LNCaP clone FGC (cell line): ENCODE results near the gene PRKAR1B.

Experiments used
- DNase-seq: peaks from one replicate; pipeline ENCODE4 v3.0.0-alpha.2; 2011; ENCODE audit warnings: low read depth
- H3K4me3 ChIP-seq: 2 replicates; pipeline ENCODE4 v1.5.1; 2011; ENCODE audit warnings: mild to moderate bottlenecking, low read depth, low read length, control low read depth
- TF ChIP-seq, protein P1 (sequence below): IDR thresholded peaks from 2 replicates; pipeline ENCODE4 v1.5.1; 2012; ENCODE audit warnings: mild to moderate bottlenecking; ENCODE audit not compliant: control insufficient read depth, insufficient read depth; ENCODE audit errors: extremely low read depth

The PRKAR1B gene

DNA sequence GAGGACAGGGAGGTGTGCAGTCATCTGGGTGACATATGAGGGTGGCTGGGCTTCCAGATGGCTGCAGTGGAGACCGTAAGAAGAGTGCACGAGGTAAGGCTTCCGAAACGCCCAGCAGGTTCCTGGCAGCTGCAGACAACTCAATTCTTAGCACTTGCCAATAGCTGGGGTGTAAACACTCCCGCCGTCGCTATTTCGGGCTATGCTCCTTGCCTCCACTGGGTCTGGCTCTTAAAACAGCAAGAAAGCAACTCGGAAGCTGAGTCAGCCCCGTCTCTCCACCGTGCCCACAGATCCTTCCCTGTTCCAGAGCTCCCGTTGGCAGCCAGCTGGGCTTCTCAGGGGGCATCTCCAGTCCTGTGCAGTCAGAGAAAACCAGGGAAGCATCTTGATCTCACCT lies 201.3 kb downstream of the PRKAR1B start:
- TF ChIP-seq, protein P1, sequence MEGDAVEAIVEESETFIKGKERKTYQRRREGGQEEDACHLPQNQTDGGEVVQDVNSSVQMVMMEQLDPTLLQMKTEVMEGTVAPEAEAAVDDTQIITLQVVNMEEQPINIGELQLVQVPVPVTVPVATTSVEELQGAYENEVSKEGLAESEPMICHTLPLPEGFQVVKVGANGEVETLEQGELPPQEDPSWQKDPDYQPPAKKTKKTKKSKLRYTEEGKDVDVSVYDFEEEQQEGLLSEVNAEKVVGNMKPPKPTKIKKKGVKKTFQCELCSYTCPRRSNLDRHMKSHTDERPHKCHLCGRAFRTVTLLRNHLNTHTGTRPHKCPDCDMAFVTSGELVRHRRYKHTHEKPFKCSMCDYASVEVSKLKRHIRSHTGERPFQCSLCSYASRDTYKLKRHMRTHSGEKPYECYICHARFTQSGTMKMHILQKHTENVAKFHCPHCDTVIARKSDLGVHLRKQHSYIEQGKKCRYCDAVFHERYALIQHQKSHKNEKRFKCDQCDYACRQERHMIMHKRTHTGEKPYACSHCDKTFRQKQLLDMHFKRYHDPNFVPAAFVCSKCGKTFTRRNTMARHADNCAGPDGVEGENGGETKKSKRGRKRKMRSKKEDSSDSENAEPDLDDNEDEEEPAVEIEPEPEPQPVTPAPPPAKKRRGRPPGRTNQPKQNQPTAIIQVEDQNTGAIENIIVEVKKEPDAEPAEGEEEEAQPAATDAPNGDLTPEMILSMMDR, result no peak
- no peak overlapping the region for H3K4me3 ChIP-seq
- no peak for DNase-seq

DNA sequence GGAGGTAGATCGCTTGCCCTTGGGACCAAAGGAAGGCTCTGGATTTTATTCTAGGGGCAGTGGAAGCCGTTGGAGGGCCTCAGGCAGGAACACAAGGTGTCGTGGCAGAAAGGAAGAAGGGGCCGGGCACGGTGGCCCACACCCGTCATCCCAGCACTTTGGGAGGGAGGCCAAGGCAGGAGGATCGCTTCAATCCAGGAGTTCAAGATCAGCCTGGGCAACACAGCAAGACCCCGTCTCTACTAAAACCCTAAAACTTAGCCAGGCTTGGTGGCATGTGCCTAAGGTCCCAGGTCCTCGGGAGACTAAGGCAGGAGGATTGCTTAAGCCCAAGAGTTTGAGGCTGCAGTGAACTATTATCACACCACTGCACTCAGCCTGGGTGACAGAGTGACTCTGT lies 202.3 kb downstream of the PRKAR1B start:
- no peak for DNase-seq

DNA sequence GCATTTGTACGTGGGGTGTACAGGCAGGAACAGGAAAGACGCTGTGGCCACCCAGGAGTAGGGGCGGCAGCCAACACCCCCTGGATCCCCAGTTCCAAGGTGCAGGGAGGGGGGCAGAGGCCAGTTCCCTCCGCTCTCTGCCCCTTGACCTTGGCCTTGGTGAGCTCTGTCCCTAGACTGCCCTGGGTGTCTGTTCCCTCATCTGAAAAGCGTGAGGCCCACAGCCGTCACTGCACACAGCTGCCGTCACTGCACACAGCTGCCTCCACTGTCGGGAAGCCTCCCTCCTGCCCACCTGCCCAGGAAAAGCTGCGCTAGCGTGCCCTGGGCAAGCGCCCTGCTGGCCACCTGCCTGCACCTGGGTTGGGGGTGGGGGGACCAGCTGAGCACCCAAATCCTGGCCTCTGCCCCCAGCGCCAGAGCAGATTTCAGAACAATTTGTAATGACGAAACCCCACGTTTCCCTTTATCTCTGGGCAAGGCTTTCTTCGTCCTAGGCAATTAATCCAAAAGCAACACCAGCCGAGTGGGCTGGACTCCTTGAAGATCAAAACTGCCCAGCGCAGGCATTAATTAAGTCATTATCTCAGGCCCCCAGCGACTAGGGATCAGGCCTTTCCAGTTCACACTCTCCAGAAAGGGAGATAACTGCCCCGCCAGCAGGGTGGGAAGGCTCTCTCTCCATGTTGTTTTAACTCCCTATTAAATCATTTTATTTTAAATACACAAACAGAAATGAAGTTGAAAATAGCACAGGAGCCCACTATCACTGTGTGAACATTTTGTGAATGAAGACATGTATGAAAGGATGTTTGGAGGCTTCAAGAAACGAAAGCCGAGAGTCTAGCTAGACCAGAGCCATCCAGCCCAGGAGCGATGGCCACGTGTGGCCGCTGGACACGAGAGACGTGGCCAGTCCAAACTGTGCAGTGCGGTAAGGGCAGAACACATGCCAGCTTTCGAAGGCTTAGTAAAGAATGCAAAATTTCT lies 203.4 kb downstream of the PRKAR1B start:
- TF ChIP-seq, protein P1, result no peak
- H3K4me3 ChIP-seq, result no peak overlapping the region
- DNase-seq, result no peak

More for the DNA sequence above, 202.3 kb downstream of the PRKAR1B start:
- TF ChIP-seq, protein P1, result no peak
- H3K4me3 ChIP-seq, result no peak overlapping the region

DNA sequence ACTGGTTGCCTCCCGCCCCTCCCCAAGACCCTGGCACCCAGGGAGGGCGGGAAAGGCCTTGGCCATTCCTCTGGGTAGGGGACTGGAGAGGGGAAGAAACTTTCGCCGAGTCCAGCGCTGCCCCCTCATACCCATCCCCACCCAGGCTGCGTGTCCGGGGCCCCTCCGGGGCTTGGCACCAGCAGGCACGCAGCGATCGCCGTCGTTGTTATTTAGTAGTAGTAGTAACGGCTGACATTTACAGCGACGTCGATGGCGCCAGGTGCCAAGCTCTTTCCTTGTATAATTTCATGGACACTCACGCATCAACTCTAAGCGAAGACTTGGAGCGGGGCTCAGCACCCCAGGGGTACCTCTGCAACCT lies 204.1 kb downstream of the PRKAR1B start:
- DNase-seq, result no peak
- no peak overlapping the region for H3K4me3 ChIP-seq
- TF ChIP-seq, protein P1, result no peak

DNA sequence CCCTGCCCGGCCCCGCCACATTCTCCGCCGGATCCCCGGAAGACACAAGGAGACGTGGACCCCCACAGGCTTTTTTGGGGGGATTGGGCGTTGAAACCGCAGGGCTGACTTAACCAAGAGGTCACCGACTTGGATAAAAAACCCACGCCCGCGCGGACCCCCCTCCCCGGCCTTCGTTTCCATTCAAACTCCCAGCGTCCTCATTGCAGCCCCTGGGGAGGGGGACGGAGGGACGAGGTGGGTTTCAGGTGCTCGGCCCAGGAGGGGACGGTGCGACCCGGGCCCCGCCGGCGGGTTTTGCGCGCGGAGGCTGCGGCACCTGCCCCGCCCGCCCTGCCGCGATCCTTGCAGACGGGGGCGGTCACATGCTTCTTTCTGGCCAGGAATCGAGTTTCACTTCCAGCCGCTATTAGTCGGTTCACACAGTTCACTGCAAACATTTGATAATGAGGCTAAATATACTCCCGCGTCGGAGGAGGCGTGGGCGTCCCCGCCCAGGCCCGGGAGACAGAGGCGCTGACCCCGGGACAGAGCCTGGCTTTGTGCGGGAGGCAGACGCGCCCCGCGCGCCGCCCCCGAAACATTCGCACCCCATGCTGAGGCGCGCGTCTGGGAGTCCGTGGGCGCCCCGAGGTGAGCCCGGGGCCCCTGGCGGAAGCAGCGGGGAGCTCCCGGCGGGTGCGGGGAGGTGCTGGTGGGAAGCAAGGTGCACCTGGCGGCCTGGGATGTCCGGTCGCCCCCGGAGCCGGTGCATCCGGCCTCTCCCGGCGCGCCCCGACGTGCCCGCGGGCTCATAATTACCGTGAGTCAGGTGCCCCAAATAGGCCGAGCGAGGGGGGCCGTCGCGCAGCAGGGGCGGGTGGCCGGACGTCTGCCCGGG lies 204.8 kb downstream of the PRKAR1B start:
- TF ChIP-seq, protein P1, result no peak
- peak overlapping the region; percentile 43 for H3K4me3 ChIP-seq
- no peak for DNase-seq

DNA sequence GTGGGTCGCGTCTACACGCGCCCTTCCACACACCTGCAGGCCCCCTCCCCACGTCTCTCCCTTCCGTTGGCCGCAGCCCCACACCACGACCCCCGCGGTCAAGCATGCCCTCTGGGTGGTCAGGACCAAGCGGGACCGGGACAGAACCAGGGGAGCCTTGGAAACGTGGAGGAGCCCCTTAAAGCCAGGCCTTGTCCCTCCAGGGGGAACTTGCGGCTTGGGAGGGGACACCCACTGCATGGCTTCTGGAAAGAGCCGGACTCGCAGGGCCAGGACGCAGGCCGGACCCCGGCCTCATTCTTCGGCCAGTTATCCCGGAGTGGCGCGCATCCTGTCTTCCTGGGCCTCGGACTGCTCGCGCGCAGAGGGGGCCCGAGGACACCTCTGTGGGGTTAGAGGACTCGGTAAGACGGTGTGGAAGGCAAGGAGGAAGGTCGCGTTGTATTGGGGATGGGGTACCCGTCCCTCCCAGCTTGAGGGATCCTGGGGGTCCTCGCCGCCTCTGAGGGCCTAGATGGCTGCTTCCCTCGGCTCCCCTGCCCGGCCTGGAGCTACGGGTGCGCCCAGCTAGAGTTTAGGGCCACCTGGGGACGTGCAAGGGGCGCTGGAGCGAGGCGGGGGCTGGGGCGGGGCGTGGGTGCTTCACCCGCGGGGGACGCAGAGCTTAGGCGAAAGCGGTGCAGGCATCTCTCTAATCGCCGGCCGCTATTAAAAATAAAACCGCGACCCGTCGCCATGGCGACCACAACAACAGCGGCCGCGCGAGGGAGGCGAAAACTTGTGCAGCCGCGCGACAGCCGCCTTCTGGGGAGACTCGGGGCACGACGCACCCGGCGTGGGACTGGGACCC lies 205.6 kb downstream of the PRKAR1B start:
- TF ChIP-seq, protein P1, result no peak
- peak overlapping the region; percentile 43 for H3K4me3 ChIP-seq
- DNase-seq, result no peak
